ENCODE results near the gene SLC13A1.

SLC13A1 gene

GRCh38 chr7:123199883-123200282, at the start of gene SLC13A1:
Gene SLC13A1, minus strand, starts transcription at chr7:123199969. Its CDS starts 23 bp downstream, at chr7:123199946.
- no peak for TF ChIP-seq CTCF (conservative IDR thresholded peaks at IDR 0.05; ENCODE audit: low read depth)
- POLR2A ChIA-PET (ENCODE audit: low non-redundant PET): no interaction called here
- H3K27ac ChIP-seq: no peak within 1 kb of the TSS
- no peak for DNase-seq (ENCODE audit: low spot score)
- CTCF ChIA-PET: no interaction called here

GRCh38 chr7:123244768-123245167, 45.0 kb upstream of the SLC13A1 start:
- TF ChIP-seq CTCF (conservative IDR thresholded peaks at IDR 0.05; ENCODE audit: low read depth): no peak
- POLR2A ChIA-PET (ENCODE audit: low non-redundant PET): no interaction called here
- CTCF ChIA-PET: no interaction called here
- no peak for DNase-seq (ENCODE audit: low spot score)
- H3K27ac ChIP-seq: no peak overlapping the region

- H3K27ac ChIP-seq: no peak overlapping the region
- DNase-seq (ENCODE audit: low spot score): no peak
- POLR2A ChIA-PET (ENCODE audit: low non-redundant PET): no interaction called here
- no peak for TF ChIP-seq CTCF (conservative IDR thresholded peaks at IDR 0.05; ENCODE audit: low read depth)
- CTCF ChIA-PET: no interaction called here
Observed at GRCh38 chr7:123242467-123243092, 42.8 kb upstream of the SLC13A1 start.

GRCh38 chr7:123241809-123242208, 42.0 kb upstream of the SLC13A1 start:
- ChIA-PET POLR2A (ENCODE audit: low non-redundant PET) (no interaction called here), CTCF (no interaction called here)
- H3K27ac ChIP-seq: no peak overlapping the region
- no peak for TF ChIP-seq CTCF (conservative IDR thresholded peaks at IDR 0.05; ENCODE audit: low read depth)
- DNase-seq (ENCODE audit: low spot score): no peak

GRCh38 chr7:123231021-123232000, 31.5 kb upstream of the SLC13A1 start:
- no peak for TF ChIP-seq CTCF (conservative IDR thresholded peaks at IDR 0.05; ENCODE audit: low read depth)
- ChIA-PET POLR2A (ENCODE audit: low non-redundant PET) (no interaction called here), CTCF (interaction anchor here (0.7 kb wide), 1 partner anchor 1865 kb away, joined by 3 read pairs; no protein-coding TSS in a partner anchor)
- DNase-seq (ENCODE audit: low spot score): no peak
- H3K27ac ChIP-seq: no peak overlapping the region

GRCh38 chr7:123230603-123231002, 30.8 kb upstream of the SLC13A1 start:
- POLR2A ChIA-PET (ENCODE audit: low non-redundant PET): no interaction called here
- no peak for TF ChIP-seq CTCF (conservative IDR thresholded peaks at IDR 0.05; ENCODE audit: low read depth)
- no peak for DNase-seq (ENCODE audit: low spot score)
- CTCF ChIA-PET: interaction anchor here (0.6 kb wide), 1 partner anchor 170 kb away, joined by 3 read pairs; no protein-coding TSS in a partner anchor
- no peak overlapping the region for H3K27ac ChIP-seq

Data from RWPE1 (cell line).